Chondrocyte (in vitro differentiated cells): ENCODE data around the gene HTR1B. TPM values are rescaled to one million over a fixed set of nuclear protein-coding genes. Genes with fewer than 3 reads are reported as not detected.

Source experiments
- DNase-seq: peaks from one replicate; pipeline ENCODE4 v3.0.0; 2021; ENCODE audit warnings: mixed read lengths, low spot score
- H3K27ac Mint-ChIP-seq: one replicate; pipeline ENCODE4 v1.8.0; 2021; ENCODE audit warnings: mild to moderate bottlenecking, moderate library complexity, mixed read lengths; ENCODE audit not compliant: unreplicated experiment
- H3K27me3 Mint-ChIP-seq: 2 replicates; pipeline ENCODE4 v1.8.0; 2021; ENCODE audit warnings: low read depth, mixed read lengths
- H3K36me3 Mint-ChIP-seq: 2 replicates; pipeline ENCODE4 v1.8.0; 2021; ENCODE audit warnings: low read depth, mixed read lengths
- H3K4me1 Mint-ChIP-seq: 2 replicates; pipeline ENCODE4 v1.8.0; 2021; ENCODE audit warnings: low read depth, mild to moderate bottlenecking, mixed read lengths
- H3K4me3 Mint-ChIP-seq: one replicate; pipeline ENCODE4 v1.8.0; 2021; ENCODE audit warnings: mild to moderate bottlenecking, moderate library complexity, mixed read lengths; ENCODE audit not compliant: unreplicated experiment
- H3K9me3 Mint-ChIP-seq: 2 replicates; pipeline ENCODE4 v1.8.0; 2021; ENCODE audit warnings: low read depth, mixed read lengths
- long read RNA-seq: library from polyadenylated mRNA; stranded (forward); transcript quantifications from one replicate; pipeline ENCODE4 v2.0.0, GENCODE V29; 2021
- total RNA-seq: library from RNA; stranded (reverse); gene quantifications from 3 replicates; pipeline ENCODE4 v1.2.1, GENCODE V29; 2021
- TF ChIP-seq, protein P1 (sequence below): fragments of 200-600 bp; sonication (generic); IDR thresholded peaks from 2 replicates; pipeline ENCODE4 v1.5.0; 2021; ENCODE audit warnings: antibody characterized with exemption, mild to moderate bottlenecking, moderate library complexity

Gene HTR1B
- total RNA-seq: 0.57 to 1.2 TPM (median 0.65 TPM) in 3 replicates
- long read RNA-seq: 0 reads

- peaks cover 27% of the 10 kb centered on the region for H3K27me3 Mint-ChIP-seq
- H3K36me3 Mint-ChIP-seq: no peaks in the 10 kb centered on the region
- TF ChIP-seq, protein P1, sequence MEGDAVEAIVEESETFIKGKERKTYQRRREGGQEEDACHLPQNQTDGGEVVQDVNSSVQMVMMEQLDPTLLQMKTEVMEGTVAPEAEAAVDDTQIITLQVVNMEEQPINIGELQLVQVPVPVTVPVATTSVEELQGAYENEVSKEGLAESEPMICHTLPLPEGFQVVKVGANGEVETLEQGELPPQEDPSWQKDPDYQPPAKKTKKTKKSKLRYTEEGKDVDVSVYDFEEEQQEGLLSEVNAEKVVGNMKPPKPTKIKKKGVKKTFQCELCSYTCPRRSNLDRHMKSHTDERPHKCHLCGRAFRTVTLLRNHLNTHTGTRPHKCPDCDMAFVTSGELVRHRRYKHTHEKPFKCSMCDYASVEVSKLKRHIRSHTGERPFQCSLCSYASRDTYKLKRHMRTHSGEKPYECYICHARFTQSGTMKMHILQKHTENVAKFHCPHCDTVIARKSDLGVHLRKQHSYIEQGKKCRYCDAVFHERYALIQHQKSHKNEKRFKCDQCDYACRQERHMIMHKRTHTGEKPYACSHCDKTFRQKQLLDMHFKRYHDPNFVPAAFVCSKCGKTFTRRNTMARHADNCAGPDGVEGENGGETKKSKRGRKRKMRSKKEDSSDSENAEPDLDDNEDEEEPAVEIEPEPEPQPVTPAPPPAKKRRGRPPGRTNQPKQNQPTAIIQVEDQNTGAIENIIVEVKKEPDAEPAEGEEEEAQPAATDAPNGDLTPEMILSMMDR: no peak
- no peak within 1 kb of the TSS for H3K27ac Mint-ChIP-seq
- peak; percentile 59 for DNase-seq
- H3K4me3 Mint-ChIP-seq: peak within 1 kb of the TSS; percentile 77
- peaks cover 52% of the 10 kb centered on the region for H3K4me1 Mint-ChIP-seq
- H3K9me3 Mint-ChIP-seq: no peaks in the 10 kb centered on the region
Measured at GRCh38 chr6:77463308-77463860, at the start of gene HTR1B. Gene HTR1B (minus strand): TSS chr6:77463491. CDS start chr6:77463403, 88 bp downstream.

- H3K27me3 Mint-ChIP-seq: no peaks in the 10 kb centered on the region
- H3K27ac Mint-ChIP-seq: no peak overlapping the region
- TF ChIP-seq, protein P1: no peak
- peaks cover 6% of the 10 kb centered on the region for H3K36me3 Mint-ChIP-seq
- no peak for DNase-seq
- H3K4me1 Mint-ChIP-seq: no peaks in the 10 kb centered on the region
- no peak overlapping the region for H3K4me3 Mint-ChIP-seq
- H3K9me3 Mint-ChIP-seq: peaks cover 45% of the 10 kb centered on the region
Measured at GRCh38 chr6:77512554-77512953, 49.3 kb upstream of the HTR1B start.

- Mint-ChIP-seq H3K4me1 (no peaks in the 10 kb centered on the region), H3K4me3 (no peak overlapping the region), H3K27me3 (no peaks in the 10 kb centered on the region), H3K36me3 (peaks cover 6% of the 10 kb centered on the region), H3K27ac (no peak overlapping the region), H3K9me3 (peaks cover 45% of the 10 kb centered on the region)
- TF ChIP-seq, protein P1: no peak
- DNase-seq: no peak
Measured at GRCh38 chr6:77511860-77512259, 48.6 kb upstream of the HTR1B start.

GRCh38 chr6:77502981-77503380 lies 39.7 kb upstream of the HTR1B start:
- Mint-ChIP-seq H3K9me3 (no peaks in the 10 kb centered on the region), H3K27me3 (peaks cover 9% of the 10 kb centered on the region), H3K4me3 (no peak overlapping the region), H3K4me1 (no peaks in the 10 kb centered on the region), H3K27ac (no peak overlapping the region), H3K36me3 (no peaks in the 10 kb centered on the region)
- no peak for DNase-seq
- TF ChIP-seq, protein P1: no peak

DNA sequence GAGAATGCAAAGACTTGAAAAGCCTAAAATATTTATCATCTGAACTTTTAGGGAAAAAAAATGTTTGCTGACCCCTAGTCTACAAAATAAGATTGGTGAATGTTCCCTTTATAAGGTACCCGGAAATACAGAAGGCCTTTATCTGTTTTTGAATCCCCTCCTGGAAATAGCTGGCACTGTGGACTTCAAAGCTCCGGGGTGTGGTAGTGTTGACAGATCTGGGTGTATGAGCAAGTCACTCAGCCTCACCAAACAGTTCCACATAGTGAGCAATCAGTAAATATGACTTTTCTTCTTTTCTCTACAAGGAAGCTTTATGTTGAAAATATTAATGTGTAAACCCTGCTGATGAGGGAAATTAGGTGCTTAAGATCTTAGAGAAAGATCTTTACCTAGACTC lies 29.2 kb upstream of the HTR1B start:
- peaks cover 31% of the 10 kb centered on the region for H3K27me3 Mint-ChIP-seq
- no peak overlapping the region for H3K4me3 Mint-ChIP-seq
- DNase-seq: no peak
- no peaks in the 10 kb centered on the region for H3K4me1 Mint-ChIP-seq
- H3K36me3 Mint-ChIP-seq: no peaks in the 10 kb centered on the region
- TF ChIP-seq, protein P1: no peak
- H3K27ac Mint-ChIP-seq: no peak overlapping the region
- no peaks in the 10 kb centered on the region for H3K9me3 Mint-ChIP-seq
